K562 (cell line): ENCODE results near the gene RPL39L.

Experiments
- ELF1 ChIP-seq: fragments of 200-800 bp; sonication (Bioruptor generic); IDR thresholded peaks from 2 replicates; pipeline ENCODE4 v1.6.1; 2016; ENCODE audit warnings: missing genetic modification characterization, missing compliant biosample characterization
- EP300 ChIP-seq: IDR thresholded peaks from 2 replicates; pipeline ENCODE4 v1.6.1; 2012; ENCODE audit warnings: low read length, improper control_type of control experiment
- GABPA ChIP-seq: fragments of 200-800 bp; sonication (Bioruptor generic); conservative IDR thresholded peaks from 2 replicates; pipeline ENCODE4 v1.6.1; 2016; ENCODE audit warnings: low read depth, missing genetic modification characterization, missing compliant biosample characterization
- POLR2AphosphoS2 ChIP-seq: IDR thresholded peaks from 2 replicates; pipeline ENCODE4 v1.6.1; 2012; ENCODE audit warnings: low read length, improper control_type of control experiment
- TBL1XR1 ChIP-seq, 2 experiments: IDR thresholded peaks; 2 replicates each; pipeline ENCODE4 v1.6.1; 2012; ENCODE audit warnings: improper control_type of control experiment in 2 of 2, low read length in 2 of 2, mild to moderate bottlenecking in 1 of 2
- ZNF133 ChIP-seq: fragments of 250-450 bp; sonication (Bioruptor Pico); IDR thresholded peaks from 2 replicates; pipeline ENCODE4 v1.4.0; 2020; ENCODE audit warnings: mild to moderate bottlenecking
- ZNF282 ChIP-seq: sonication (generic); formaldehyde crosslinking; IDR thresholded peaks from 2 replicates; pipeline ENCODE4 v1.8.1; 2023; ENCODE audit warnings: missing genetic modification reagents
- ZNF76 ChIP-seq: fragments of 250-450 bp; sonication (Bioruptor Pico); IDR thresholded peaks from 2 replicates; pipeline ENCODE4 v1.4.0; 2020; ENCODE audit warnings: mild to moderate bottlenecking, moderate library complexity, borderline replicate concordance
- ZZZ3 ChIP-seq: fragments of 450-650 bp; IDR thresholded peaks from 2 replicates; pipeline ENCODE4 v1.6.1; 2016; ENCODE audit warnings: antibody characterized with exemption, mild to moderate bottlenecking, moderate library complexity
- TF ChIP-seq, protein P1 (sequence below), 3 experiments: IDR thresholded peaks in 2 of 3; conservative IDR thresholded peaks in 1 of 3; 2 replicates each; pipeline ENCODE4 v1.5.1; 2011 to 2012; ENCODE audit warnings: low read length in 3 of 3, mild to moderate bottlenecking in 3 of 3, control low read depth in 2 of 3, improper control_type of control experiment in 1 of 3, inconsistent platforms in 1 of 3, low read depth in 1 of 3, mixed read lengths in 1 of 3, moderate library complexity in 1 of 3; ENCODE audit not compliant: insufficient read depth in 2 of 3
- TF ChIP-seq, protein P2 (sequence below): fragments of 450-650 bp; IDR thresholded peaks from 2 replicates; pipeline ENCODE4 v1.6.1; 2016; ENCODE audit warnings: mild to moderate bottlenecking, moderate library complexity

DNA sequence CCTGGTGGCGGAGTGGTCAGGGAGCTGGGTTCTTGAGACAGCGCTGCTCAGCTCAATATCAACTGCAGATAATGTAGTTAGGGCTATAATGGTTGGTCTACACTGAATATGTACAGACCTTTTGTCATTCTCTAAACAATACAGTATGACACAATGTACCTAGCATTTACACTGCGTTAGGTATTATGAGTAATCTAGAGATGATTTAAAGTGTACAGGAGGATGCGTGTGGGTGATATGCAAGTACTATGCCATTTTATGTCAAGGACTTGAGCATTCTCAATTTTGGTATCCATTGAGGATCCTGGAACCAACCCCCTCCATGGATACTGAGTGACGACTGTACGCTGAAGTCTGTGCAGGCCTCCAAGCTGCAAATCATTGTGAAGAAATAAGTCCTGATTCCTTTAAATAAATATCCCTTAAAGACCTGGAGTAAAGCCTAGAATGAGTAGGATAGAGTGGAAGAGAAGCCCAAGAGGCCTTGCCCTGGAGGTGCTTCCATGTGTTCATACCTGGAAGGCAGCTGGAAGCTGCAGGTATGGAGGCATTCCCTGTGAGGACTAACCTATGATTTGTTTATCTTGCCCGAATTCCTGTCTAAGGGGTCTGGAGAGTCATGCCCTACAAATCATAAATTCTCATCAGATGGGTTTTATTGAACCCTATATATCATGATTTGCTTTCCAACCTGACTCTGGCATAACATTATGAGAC, 42.3 kb upstream of the RPL39L start:
- no peak for TF ChIP-seq ZNF133 (CRISPR knock-in tag)
- no peak for TF ChIP-seq TBL1XR1 (IDR thresholded peaks at IDR 0.05; ENCODE audit: low read length in 2 of 2)
- TF ChIP-seq, protein P1, sequence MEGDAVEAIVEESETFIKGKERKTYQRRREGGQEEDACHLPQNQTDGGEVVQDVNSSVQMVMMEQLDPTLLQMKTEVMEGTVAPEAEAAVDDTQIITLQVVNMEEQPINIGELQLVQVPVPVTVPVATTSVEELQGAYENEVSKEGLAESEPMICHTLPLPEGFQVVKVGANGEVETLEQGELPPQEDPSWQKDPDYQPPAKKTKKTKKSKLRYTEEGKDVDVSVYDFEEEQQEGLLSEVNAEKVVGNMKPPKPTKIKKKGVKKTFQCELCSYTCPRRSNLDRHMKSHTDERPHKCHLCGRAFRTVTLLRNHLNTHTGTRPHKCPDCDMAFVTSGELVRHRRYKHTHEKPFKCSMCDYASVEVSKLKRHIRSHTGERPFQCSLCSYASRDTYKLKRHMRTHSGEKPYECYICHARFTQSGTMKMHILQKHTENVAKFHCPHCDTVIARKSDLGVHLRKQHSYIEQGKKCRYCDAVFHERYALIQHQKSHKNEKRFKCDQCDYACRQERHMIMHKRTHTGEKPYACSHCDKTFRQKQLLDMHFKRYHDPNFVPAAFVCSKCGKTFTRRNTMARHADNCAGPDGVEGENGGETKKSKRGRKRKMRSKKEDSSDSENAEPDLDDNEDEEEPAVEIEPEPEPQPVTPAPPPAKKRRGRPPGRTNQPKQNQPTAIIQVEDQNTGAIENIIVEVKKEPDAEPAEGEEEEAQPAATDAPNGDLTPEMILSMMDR (IDR thresholded peaks at IDR 0.05 in 2 of 3, conservative IDR thresholded peaks at IDR 0.05 in 1 of 3; ENCODE audit: insufficient read depth in 2 of 3, low read depth in 1 of 3, low read length in 3 of 3), result no peak
- TF ChIP-seq GABPA (tag), result no peak
- TF ChIP-seq ZZZ3, result no peak
- TF ChIP-seq EP300, result no peak
- TF ChIP-seq, protein P2, sequence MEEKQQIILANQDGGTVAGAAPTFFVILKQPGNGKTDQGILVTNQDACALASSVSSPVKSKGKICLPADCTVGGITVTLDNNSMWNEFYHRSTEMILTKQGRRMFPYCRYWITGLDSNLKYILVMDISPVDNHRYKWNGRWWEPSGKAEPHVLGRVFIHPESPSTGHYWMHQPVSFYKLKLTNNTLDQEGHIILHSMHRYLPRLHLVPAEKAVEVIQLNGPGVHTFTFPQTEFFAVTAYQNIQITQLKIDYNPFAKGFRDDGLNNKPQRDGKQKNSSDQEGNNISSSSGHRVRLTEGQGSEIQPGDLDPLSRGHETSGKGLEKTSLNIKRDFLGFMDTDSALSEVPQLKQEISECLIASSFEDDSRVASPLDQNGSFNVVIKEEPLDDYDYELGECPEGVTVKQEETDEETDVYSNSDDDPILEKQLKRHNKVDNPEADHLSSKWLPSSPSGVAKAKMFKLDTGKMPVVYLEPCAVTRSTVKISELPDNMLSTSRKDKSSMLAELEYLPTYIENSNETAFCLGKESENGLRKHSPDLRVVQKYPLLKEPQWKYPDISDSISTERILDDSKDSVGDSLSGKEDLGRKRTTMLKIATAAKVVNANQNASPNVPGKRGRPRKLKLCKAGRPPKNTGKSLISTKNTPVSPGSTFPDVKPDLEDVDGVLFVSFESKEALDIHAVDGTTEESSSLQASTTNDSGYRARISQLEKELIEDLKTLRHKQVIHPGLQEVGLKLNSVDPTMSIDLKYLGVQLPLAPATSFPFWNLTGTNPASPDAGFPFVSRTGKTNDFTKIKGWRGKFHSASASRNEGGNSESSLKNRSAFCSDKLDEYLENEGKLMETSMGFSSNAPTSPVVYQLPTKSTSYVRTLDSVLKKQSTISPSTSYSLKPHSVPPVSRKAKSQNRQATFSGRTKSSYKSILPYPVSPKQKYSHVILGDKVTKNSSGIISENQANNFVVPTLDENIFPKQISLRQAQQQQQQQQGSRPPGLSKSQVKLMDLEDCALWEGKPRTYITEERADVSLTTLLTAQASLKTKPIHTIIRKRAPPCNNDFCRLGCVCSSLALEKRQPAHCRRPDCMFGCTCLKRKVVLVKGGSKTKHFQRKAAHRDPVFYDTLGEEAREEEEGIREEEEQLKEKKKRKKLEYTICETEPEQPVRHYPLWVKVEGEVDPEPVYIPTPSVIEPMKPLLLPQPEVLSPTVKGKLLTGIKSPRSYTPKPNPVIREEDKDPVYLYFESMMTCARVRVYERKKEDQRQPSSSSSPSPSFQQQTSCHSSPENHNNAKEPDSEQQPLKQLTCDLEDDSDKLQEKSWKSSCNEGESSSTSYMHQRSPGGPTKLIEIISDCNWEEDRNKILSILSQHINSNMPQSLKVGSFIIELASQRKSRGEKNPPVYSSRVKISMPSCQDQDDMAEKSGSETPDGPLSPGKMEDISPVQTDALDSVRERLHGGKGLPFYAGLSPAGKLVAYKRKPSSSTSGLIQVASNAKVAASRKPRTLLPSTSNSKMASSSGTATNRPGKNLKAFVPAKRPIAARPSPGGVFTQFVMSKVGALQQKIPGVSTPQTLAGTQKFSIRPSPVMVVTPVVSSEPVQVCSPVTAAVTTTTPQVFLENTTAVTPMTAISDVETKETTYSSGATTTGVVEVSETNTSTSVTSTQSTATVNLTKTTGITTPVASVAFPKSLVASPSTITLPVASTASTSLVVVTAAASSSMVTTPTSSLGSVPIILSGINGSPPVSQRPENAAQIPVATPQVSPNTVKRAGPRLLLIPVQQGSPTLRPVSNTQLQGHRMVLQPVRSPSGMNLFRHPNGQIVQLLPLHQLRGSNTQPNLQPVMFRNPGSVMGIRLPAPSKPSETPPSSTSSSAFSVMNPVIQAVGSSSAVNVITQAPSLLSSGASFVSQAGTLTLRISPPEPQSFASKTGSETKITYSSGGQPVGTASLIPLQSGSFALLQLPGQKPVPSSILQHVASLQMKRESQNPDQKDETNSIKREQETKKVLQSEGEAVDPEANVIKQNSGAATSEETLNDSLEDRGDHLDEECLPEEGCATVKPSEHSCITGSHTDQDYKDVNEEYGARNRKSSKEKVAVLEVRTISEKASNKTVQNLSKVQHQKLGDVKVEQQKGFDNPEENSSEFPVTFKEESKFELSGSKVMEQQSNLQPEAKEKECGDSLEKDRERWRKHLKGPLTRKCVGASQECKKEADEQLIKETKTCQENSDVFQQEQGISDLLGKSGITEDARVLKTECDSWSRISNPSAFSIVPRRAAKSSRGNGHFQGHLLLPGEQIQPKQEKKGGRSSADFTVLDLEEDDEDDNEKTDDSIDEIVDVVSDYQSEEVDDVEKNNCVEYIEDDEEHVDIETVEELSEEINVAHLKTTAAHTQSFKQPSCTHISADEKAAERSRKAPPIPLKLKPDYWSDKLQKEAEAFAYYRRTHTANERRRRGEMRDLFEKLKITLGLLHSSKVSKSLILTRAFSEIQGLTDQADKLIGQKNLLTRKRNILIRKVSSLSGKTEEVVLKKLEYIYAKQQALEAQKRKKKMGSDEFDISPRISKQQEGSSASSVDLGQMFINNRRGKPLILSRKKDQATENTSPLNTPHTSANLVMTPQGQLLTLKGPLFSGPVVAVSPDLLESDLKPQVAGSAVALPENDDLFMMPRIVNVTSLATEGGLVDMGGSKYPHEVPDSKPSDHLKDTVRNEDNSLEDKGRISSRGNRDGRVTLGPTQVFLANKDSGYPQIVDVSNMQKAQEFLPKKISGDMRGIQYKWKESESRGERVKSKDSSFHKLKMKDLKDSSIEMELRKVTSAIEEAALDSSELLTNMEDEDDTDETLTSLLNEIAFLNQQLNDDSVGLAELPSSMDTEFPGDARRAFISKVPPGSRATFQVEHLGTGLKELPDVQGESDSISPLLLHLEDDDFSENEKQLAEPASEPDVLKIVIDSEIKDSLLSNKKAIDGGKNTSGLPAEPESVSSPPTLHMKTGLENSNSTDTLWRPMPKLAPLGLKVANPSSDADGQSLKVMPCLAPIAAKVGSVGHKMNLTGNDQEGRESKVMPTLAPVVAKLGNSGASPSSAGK, result no peak
- TF ChIP-seq POLR2AphosphoS2, result no peak
- TF ChIP-seq ELF1 (tag), result no peak
- no peak for TF ChIP-seq ZNF282 (CRISPR knock-in tag)
- no peak for TF ChIP-seq ZNF76
